Fibroblast of mammary gland (primary cell): Measurements from ENCODE around the gene USP8.

Experiments
- DNase-seq: peaks from one replicate; pipeline ENCODE4 v3.0.0-alpha.2; 2010; ENCODE audit warnings: low read depth
- H3K4me3 ChIP-seq: 2 replicates; pipeline ENCODE4 v1.5.1; 2011; ENCODE audit warnings: low read depth, mild to moderate bottlenecking, low read length, moderate library complexity; ENCODE audit not compliant: control insufficient read depth
- CTCF ChIP-seq: conservative IDR thresholded peaks from 2 replicates; pipeline ENCODE4 v1.5.1; 2011; ENCODE audit warnings: low read depth, low read length, inconsistent platforms; ENCODE audit not compliant: control insufficient read depth, insufficient read depth

Gene USP8

DNA sequence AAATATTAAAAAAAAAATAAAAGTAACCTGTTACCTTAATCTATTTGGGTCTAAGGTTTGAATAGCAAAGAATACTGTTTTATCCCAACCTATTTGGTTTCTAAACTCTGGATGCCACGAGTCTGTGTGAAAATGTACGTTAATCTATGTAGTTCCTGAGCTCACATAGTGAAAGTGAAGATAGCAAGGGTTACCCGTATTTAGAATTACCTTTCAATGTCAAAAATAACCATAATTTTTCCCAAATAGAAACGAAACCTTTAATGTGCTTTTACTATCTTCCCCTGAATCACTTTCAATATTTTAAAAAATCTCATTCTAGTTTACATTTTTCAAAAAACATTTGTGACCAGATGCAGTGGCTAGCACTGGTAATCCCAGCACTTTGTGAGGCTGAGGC is 128.0 kb downstream of the USP8 start:
- DNase-seq = no peak
- TF ChIP-seq CTCF = no peak
- H3K4me3 ChIP-seq = no peak overlapping the region

GRCh38 chr15:50556642-50557371 is 132.6 kb downstream of the USP8 start:
- TF ChIP-seq CTCF = no peak
- DNase-seq = no peak
- no peak overlapping the region for H3K4me3 ChIP-seq

GRCh38 chr15:50558012-50558411 is 133.8 kb downstream of the USP8 start:
- no peak for DNase-seq
- no peak overlapping the region for H3K4me3 ChIP-seq
- TF ChIP-seq CTCF = no peak

DNA sequence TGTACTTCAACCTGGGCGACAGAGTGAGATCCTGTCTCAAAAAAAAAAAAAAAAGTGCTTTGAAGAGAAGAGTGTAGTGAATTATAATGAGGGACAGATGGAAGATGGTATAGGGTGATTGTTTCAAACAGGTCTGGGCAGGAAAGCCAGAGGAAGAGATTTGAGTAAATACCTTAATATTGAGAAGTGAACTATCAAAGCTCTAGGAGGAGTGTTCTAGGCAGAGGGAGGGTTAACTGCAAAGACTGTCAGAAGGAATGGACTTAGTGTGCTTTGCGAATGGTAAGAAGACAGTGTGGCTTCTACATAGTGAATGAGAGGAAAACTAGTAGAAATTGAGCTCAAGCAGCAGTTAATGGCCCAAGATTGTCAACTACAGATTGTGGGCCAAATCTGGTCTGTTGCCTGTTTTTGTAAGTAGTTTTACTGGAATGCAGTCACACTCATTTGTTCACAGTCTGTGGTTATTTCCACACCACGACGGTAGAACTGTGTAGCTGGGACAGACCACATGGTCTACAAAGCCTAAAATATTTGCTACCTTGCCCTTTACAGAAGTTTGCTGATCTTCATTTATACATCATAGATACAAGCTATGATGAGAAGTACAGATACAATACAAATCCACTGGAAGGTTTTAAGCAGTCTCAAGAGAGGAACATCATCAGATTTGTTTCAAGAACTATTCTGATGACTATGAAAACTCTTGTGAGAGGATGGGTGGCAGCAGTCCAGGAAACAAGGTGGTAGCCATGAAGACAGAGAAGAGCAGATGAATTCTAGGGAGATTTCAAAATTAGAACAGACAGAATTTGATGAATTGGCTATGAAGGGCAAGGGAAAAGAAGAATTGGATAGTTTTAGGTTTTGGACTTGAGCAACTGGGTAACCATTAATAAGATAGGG is 138.8 kb downstream of the USP8 start:
- H3K4me3 ChIP-seq = no peak overlapping the region
- DNase-seq = peak; percentile 17
- TF ChIP-seq CTCF = no peak

DNA sequence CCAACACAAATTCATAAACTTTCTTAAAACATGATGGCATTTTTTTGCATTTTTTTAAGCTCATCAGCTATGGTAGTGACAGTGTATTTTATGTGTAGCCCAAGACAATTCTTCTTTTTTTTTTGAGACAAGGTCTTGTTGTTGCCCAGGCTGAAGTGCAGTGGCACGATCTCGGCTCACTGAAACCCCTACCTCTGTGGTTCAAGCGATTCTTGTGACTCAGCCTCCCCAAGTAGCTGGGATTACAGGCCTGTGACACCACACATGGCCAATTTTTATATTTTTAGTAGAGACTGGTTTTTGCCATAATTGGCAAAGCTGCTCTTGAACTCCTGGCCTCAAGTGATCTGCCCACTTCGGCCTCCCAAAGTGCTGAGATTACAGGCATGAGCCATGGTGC is 139.6 kb downstream of the USP8 start:
- no peak for DNase-seq
- no peak for TF ChIP-seq CTCF
- no peak overlapping the region for H3K4me3 ChIP-seq
